ENCODE measurements around the gene DLGAP1.
A peak's percentile ranks its signal among the peaks of the same experiment; 100 is the strongest.

Gene DLGAP1

GRCh38 chr18:3803350-3803749 is 651.8 kb downstream of the DLGAP1 start:
- DNase-seq, result no peak

- DNase-seq, result no peak
These were observed 655.6 kb downstream of the DLGAP1 start for GRCh38 chr18:3799515-3799914.

DNA sequence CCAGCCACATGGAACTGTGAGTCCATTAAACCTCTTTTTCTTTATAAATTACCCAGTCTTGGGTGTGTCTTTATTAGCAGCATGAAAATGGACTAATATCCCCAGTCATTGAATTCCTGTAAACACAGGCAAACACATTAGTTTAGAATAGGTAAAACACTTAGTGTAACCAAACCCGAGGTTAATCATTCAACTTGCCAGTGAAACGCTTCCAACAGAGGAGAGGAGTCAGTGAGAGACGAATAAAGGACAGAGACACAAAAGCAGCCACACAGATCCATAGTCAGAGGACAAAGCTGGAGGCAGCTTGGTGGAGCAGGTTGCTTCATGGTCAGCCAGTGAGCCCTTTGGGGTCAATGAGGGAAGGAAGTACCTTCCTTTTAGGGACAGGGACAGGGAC is 657.1 kb downstream of the DLGAP1 start:
- no peak for DNase-seq

- DNase-seq, result no peak
These were observed 658.7 kb downstream of the DLGAP1 start for GRCh38 chr18:3796434-3796833.

GRCh38 chr18:3794537-3795348 is 660.4 kb downstream of the DLGAP1 start:
- DNase-seq, result no peak

DNA sequence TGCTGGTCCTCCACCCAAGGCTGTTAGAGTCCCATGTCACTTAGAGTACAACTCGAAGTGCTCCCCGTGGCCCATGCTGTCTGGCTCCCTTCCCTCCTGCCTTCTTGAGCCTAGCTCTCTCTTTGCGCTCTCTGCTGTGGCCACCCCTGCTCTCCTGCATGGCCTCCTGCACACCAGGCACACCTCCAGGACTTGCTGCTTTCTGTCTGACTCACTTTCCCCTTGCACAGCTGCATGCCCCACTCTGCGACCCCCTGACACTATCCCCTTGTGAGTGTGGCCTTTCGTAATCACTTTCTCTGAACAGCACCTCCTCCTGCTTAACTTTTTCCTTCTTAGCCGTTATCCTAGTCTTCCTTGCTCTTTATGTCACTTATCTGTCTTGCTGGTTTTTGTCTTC is 661.6 kb downstream of the DLGAP1 start:
- DNase-seq, result no peak

GRCh38 chr18:3793111-3793510 is 662.0 kb downstream of the DLGAP1 start:
- no peak for DNase-seq

DNA sequence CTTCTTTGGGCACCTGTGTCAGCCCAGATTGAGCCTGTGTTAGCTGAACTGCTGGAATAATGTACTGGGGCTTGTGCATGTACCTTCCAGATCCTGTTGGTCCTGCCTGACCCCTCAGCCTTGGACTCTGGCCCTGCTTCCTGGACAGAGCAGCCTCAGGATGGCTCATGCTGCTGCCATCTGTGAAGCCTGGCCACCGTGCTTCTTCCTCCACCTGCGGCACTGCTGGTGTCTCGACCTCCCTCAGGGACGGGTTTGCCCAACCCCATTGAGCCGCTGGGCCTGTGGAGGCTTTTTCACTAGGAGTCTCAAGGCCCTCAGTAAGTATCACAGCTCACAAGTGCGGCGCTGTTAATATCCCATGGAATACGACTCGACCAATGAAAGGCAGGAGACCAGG is 662.4 kb downstream of the DLGAP1 start:
- DNase-seq, result no peak

DNA sequence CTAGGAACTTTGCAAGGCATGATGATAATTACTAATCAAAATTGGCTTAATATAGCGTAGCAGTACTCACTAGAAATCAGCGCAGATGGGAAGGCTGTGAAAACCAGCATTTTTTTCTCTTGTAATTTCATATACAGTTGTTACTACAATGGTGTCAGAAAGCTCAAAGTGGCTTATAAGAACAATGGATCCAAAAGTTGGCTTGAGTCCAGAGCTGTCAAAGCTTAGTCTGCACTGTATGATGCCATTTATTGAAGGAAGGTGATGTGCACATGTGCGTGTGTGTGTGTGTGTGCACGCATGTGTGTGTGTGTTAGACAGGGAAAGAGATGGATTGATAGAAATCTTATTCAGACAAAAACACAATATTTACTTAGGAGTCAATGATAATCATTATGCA is 663.9 kb downstream of the DLGAP1 start:
- DNase-seq, result no peak

- no peak for DNase-seq
These were observed 664.4 kb downstream of the DLGAP1 start for GRCh38 chr18:3790703-3791102.

DNA sequence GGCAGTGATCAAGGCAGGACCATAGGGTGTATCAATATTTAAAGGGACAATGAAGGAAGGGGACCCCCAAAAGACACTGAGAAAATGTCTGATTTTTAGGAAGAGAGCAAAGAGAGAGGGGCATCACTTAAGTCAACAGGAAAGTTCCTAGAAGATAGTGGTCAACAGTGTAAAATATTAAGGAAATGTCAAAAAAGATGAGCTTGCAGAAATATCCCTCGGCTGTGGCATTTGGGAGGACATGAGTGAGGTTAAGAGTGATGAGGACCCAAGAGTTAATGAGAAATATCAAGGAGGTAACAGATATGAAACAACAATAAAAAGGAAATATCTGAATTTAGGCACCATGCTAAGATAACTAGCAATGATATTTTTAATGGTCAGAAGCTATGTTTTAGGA is 665.6 kb downstream of the DLGAP1 start:
- DNase-seq, result no peak

GRCh38 chr18:3784949-3785348 is 670.2 kb downstream of the DLGAP1 start:
- DNase-seq, result no peak

DNA sequence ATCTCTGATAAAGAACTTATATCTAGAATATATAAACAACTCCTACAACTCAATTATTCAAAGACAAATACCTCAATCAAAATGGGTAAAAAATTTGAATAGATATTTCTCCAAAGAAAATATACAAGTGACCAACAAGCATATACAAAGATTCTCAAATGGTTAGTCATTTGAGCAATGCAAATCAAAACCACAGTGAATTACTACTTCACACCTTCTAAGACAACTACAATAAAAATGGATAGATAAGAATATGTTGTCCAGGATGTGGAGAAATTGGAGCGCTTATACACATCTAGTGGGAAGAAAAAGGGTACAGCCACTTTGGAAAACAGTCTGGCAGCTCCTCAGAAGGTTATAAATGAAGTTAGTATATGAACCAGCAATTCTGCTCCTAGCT is 672.2 kb downstream of the DLGAP1 start:
- no peak for DNase-seq

DNA sequence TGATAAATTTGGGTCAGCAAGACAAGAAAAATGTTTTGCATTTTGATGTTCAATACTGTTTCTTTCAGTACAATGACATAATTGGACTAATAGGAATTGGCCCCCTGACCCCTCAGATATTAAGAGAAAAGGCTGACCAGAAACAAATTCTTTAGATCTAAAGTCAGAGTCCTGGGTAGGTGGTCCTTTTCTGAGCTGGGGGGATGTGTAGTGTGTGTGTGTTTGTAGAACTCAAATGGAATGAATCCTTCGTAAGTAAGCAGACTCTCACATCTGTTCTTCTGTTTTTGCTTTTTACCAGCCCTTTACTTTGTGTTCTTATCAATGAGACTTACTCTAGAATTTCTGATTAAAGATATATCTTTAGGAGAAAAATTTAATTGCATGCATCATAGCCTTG is 677.4 kb downstream of the DLGAP1 start:
- DNase-seq, result no peak

DNA sequence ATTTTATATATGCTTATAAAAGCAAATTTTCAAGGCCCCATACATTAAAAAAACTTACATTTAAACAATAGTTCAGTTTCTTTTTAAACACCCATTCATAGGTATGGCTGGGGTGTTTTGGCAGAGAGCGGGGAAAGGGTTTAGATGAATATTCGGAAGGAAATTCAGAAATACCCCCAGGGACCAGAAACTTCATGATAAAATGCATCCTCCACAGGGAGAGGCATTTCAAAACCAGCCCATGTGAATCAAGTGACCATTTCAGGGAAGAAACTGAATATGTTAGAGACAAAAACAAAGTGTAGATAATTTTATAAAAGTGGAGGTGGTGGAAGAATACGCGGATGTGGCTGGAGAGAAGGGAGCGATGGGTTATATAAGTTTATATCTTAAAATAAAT is 678.0 kb downstream of the DLGAP1 start:
- DNase-seq, result no peak

DNA sequence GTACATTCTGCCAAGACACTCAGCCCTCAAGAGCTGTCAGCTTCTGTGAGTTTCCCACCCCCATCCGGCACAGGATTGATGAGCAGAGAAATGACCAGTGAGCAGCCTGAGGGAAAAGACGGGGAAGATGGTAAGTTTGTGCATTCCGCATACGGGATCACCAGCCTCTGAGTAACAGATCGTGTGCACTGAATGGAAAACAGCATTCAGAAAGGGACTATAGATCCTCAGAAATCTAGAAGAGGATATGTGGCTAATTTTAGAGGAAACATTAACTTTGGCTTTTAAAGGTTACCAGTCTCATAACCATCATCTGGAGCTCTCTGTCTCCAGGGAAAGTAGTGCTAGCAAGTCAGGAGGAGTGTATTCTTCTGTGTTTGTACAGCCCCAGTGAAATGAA is 679.1 kb downstream of the DLGAP1 start:
- DNase-seq, result no peak

- no peak for DNase-seq
These were observed 681.8 kb downstream of the DLGAP1 start for GRCh38 chr18:3773303-3773702.

DNA sequence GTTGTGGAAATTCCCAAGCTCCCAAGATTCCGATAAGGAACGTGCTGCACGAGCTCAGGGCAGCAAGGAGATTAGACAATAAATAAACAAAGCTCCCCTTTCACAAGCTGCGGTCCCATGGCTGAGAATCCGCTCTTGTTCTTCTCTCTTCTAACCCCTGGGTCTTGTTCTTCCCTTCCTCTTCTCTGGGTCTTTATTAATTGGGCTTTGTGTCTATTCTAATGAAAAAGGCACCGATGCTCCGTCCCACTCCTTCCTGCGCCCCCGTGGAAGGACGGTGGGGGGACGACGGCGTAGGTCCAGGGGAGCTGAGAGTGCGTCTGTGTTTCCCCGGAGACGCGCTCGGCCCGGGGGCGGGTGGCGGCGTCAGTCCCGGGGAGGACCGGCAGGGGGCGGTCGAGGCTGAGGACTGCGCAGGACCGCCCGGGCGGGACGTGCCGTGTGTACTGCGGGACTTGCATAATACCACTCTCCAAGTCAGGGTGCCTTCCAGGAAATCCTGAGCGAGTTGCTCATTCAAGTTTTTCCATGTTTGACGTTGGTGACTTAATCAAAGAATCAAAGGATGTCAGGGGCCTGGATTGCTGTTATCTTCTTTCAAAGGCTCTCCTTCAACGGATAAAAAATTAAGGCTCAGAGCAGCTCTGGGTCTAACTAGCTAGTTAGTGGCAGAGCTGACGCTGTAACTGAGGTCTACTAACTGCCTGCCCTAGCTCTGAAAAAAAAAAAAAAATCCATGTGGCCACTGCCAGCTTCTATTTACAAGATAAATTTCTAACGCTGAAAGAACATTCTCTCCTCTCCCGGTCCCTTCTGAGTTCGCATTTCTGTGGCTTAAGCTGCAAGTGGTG is 683.8 kb downstream of the DLGAP1 start:
- peak; percentile 57 to 67 for DNase-seq

DNA sequence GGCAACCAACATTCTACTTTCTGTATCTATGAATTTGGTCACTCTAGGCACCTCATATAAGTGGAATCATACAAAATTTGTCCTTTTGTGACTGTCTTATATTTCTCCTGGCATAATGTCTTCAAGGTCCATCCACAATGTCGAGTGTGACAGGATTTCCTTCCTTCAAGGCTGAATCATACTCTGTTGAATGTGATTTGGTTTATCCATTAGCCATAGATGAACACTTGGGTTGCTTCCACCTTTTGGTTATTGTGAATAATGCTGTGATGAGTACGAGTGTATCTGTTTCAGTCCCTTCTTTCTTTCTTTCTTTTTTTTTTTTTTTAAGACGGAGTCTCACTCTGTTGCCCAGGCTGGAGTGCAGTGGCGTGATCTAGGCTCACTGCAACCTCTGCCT is 693.8 kb downstream of the DLGAP1 start:
- no peak for DNase-seq

GRCh38 chr18:3760741-3761140 is 694.4 kb downstream of the DLGAP1 start:
- no peak for DNase-seq

GRCh38 chr18:3759099-3759498 is 696.0 kb downstream of the DLGAP1 start:
- no peak for DNase-seq

- DNase-seq, result no peak
These were observed 696.6 kb downstream of the DLGAP1 start for GRCh38 chr18:3758531-3758930.

- no peak for DNase-seq
These were observed 697.7 kb downstream of the DLGAP1 start for GRCh38 chr18:3757361-3757760.

- DNase-seq, result no peak
These were observed 702.0 kb downstream of the DLGAP1 start for GRCh38 chr18:3753106-3753505.

Measured in activated CD4-positive, alpha-beta T cell treated with anti-CD3 and anti-CD28 coated beads for 4 hours (primary cell).